Transverse colon (tissue), 4 donors: ENCODE results near the gene TAS2R10. TPM values are rescaled to one million over a fixed set of nuclear protein-coding genes. Genes with fewer than 3 reads are reported as not detected.

ENCODE experiments used
- DNase-seq: peaks from one replicate; pipeline ENCODE4 v3.0.0-alpha.2; 2019
- H3K27ac ChIP-seq, 4 donors: fragments of 200-600 bp; sonication (generic); 2 replicates each; pipeline ENCODE4 v1.5.1; 2016 to 2018; ENCODE audit warnings: inconsistent platforms in 4 of 4
- H3K27me3 ChIP-seq: fragments of 200-600 bp; sonication (generic); 2 replicates; pipeline ENCODE4 v1.5.1; 2017; ENCODE audit warnings: inconsistent platforms
- H3K36me3 ChIP-seq, 4 donors: fragments of 200-600 bp; sonication (generic); 2 replicates each; pipeline ENCODE4 v1.5.1; 2017 to 2019; ENCODE audit warnings: inconsistent platforms in 4 of 4
- H3K4me1 ChIP-seq, 4 donors: fragments of 200-600 bp; sonication (generic); 2 replicates each; pipeline ENCODE4 v1.5.1; 2017 to 2020; ENCODE audit warnings: inconsistent platforms in 4 of 4
- H3K4me3 ChIP-seq, 4 donors: fragments of 200-600 bp; sonication (generic); 1 replicate in 1 of 4; 2 replicates in 3 of 4; pipeline versions ENCODE4 v1.5.1 to v1.6.1; 2017 to 2019; ENCODE audit warnings: inconsistent platforms in 4 of 4
- H3K9me3 ChIP-seq, 2 donors: fragments of 200-600 bp; sonication (generic); 2 replicates each; pipeline ENCODE4 v1.5.1; 2017 to 2019; ENCODE audit warnings: inconsistent platforms in 2 of 2
- CTCF ChIP-seq, 5 experiments: fragments of 200-600 bp in 3 of 5; fragments of 450-650 bp in 2 of 5; sonication (generic) in 3 of 5; IDR thresholded peaks; 1 replicate in 2 of 5; 2 replicates in 3 of 5; pipeline ENCODE4 v1.5.1; 2016 to 2017; ENCODE audit warnings: antibody characterized with exemption in 5 of 5, inconsistent platforms in 3 of 5, mild to moderate bottlenecking in 2 of 5, moderate library complexity in 1 of 5
- EP300 ChIP-seq: sonication (generic); formaldehyde crosslinking; IDR thresholded peaks from one replicate; pipeline ENCODE4 v1.6.1; 2017; ENCODE audit warnings: antibody characterized with exemption, low read depth
- POLR2A ChIP-seq: fragments of 450-650 bp; IDR thresholded peaks from one replicate; pipeline ENCODE4 v1.6.1; 2016; ENCODE audit warnings: antibody characterized with exemption, mild to moderate bottlenecking, moderate library complexity
- POLR2AphosphoS5 ChIP-seq, 3 donors: sonication (generic); formaldehyde crosslinking; IDR thresholded peaks; one replicate each; pipeline ENCODE4 v1.6.1; 2016; ENCODE audit warnings: antibody characterized with exemption in 3 of 3
- WGBS, 2 donors: methylation state at CpG; one replicate each; pipeline ENCODE4 v1.1.5; 2018; ENCODE audit warnings: low coverage in 1 of 2; 5-methylcytosine and 5-hydroxymethylcytosine counted together
- in situ Hi-C, 4 donors: fragments of 200-750 bp; cut with MboI; loops; one replicate each; pipeline versions ENCODE4 v1.15.0 to v1.15.1; 2017; ENCODE audit warnings: low sequenced_read_pairs in 3 of 4, low pct_ligation_motif_present in 1 of 4, low pct_unique_long_range_greater_than_20kb in 1 of 4
- intact Hi-C: fragments of 100-400 bp; cut with DNase I; formaldehyde crosslinking; loops from one replicate; pipeline ENCODE4 v1.15.1; 2023; ENCODE audit warnings: low total_unique reads
- total RNA-seq, 4 donors: library from RNA; depleted of rRNA; stranded (reverse); fragments of >200 nt; gene quantifications; one replicate each; pipeline ENCODE4 v1.1.0, GENCODE V29; 2016

TAS2R10 gene, protein sequence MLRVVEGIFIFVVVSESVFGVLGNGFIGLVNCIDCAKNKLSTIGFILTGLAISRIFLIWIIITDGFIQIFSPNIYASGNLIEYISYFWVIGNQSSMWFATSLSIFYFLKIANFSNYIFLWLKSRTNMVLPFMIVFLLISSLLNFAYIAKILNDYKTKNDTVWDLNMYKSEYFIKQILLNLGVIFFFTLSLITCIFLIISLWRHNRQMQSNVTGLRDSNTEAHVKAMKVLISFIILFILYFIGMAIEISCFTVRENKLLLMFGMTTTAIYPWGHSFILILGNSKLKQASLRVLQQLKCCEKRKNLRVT
- under 1 TPM in 1 of 4 donors, not detected in 3; 0.79 TPM for total RNA-seq

DNA sequence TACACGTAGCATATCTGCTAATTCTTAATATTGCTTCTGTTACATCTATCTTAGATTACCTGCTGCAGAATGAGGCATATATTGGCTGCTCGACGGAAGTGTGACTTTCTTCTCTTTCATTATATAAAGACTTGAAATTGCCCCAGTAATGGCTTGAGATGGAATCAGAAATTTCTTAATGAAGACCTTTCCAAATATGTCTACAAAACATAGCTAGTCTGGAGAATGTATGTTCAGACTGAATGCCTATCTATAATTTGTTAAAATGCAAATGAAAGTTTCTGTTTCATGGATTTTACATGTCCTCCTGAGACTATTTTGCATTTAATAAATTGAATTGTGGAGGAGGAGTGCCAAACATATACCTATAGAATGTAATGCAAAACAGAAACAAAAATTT, at the start of gene TAS2R10:
Gene TAS2R10 (minus strand): TSS at position 101 of the 400 bp plus-strand sequence. CDS start 89 bp downstream, at position 12.
- intact Hi-C loops: no loop called here
- 86 to 90% methylated on average over 3 of the region's 3 CpGs for WGBS, 2 donors

GRCh38 chr12:10873378-10873777, 47.2 kb upstream of the TAS2R10 start:
- no peaks in the 10 kb centered on the region for H3K4me1 ChIP-seq
- in situ Hi-C loops: no loop called here
- H3K9me3 ChIP-seq: no peaks in the 10 kb centered on the region
- no peak for DNase-seq
- TF ChIP-seq POLR2AphosphoS5 (IDR thresholded peaks at IDR 0.05) (no peak), POLR2A (no peak), CTCF (IDR thresholded peaks at IDR 0.05) (no peak), EP300 (no peak)
- no peak overlapping the region for H3K4me3 ChIP-seq
- intact Hi-C loops: no loop called here
- 70 to 72% methylated on average over 2 of the region's 2 CpGs for WGBS, 2 donors
- peaks cover 0 to 5% (median 0%) of the 10 kb centered on the region in 4 donors for H3K36me3 ChIP-seq
- H3K27ac ChIP-seq: no peak overlapping the region
- H3K27me3 ChIP-seq: no peaks in the 10 kb centered on the region

More for the DNA sequence above, at the start of gene TAS2R10:
- TF ChIP-seq POLR2A (no peak), EP300 (no peak), POLR2AphosphoS5 (IDR thresholded peaks at IDR 0.05) (no peak), CTCF (IDR thresholded peaks at IDR 0.05) (no peak)
- H3K27ac ChIP-seq: no peak within 1 kb of the TSS
- H3K27me3 ChIP-seq: no peaks in the 10 kb centered on the region
- DNase-seq: no peak
- no peaks in the 10 kb centered on the region for H3K9me3 ChIP-seq
- no peaks in the 10 kb centered on the region for H3K4me1 ChIP-seq
- no peaks in the 10 kb centered on the region for H3K36me3 ChIP-seq
- no peak within 1 kb of the TSS for H3K4me3 ChIP-seq
- in situ Hi-C loops: no loop called here

GRCh38 chr12:10867381-10867780, 41.2 kb upstream of the TAS2R10 start:
- intact Hi-C loops: no loop called here
- 60 to 78% methylated on average over 1 to 2 of the region's 2 CpGs for WGBS, 2 donors
- no peak overlapping the region for H3K27ac ChIP-seq
- no peak for DNase-seq
- no peak overlapping the region for H3K4me3 ChIP-seq
- H3K9me3 ChIP-seq: peaks cover 0 to 4% of the 10 kb centered on the region in 2 donors
- H3K4me1 ChIP-seq: no peaks in the 10 kb centered on the region
- in situ Hi-C loops: no loop called here
- no peaks in the 10 kb centered on the region for H3K36me3 ChIP-seq
- H3K27me3 ChIP-seq: no peaks in the 10 kb centered on the region
- TF ChIP-seq CTCF (IDR thresholded peaks at IDR 0.05) (no peak), POLR2A (no peak), EP300 (no peak), POLR2AphosphoS5 (IDR thresholded peaks at IDR 0.05) (no peak)

GRCh38 chr12:10863512-10864218, 37.5 kb upstream of the TAS2R10 start:
- no peak overlapping the region for H3K4me3 ChIP-seq
- H3K27me3 ChIP-seq: no peaks in the 10 kb centered on the region
- in situ Hi-C loops: no loop called here
- WGBS, 2 donors: 98 to 100% methylated on average over 2 of the region's 2 CpGs
- no peak for DNase-seq
- no peaks in the 10 kb centered on the region for H3K36me3 ChIP-seq
- TF ChIP-seq CTCF (IDR thresholded peaks at IDR 0.05) (no peak), POLR2AphosphoS5 (IDR thresholded peaks at IDR 0.05) (no peak), EP300 (no peak), POLR2A (no peak)
- intact Hi-C loops: no loop called here
- H3K4me1 ChIP-seq: no peaks in the 10 kb centered on the region
- H3K9me3 ChIP-seq: peaks cover 0 to 5% of the 10 kb centered on the region in 2 donors
- H3K27ac ChIP-seq: no peak overlapping the region
